Osteoblast (primary cell): ENCODE results near the gene KPNB1. TPM values are rescaled to one million over a fixed set of nuclear protein-coding genes. Genes with fewer than 3 reads are reported as not detected.
A peak's percentile ranks its signal among the peaks of the same experiment; 100 is the strongest.

Source experiments
- DNase-seq: peaks from one replicate; pipeline ENCODE4 v3.0.0; 2011; ENCODE audit warnings: low spot score, mixed read lengths; ENCODE audit not compliant: insufficient read length; ENCODE audit errors: missing footprints
- H2AFZ ChIP-seq: 2 replicates; pipeline ENCODE4 v1.6.0; 2011; ENCODE audit warnings: mild to moderate bottlenecking, low read length
- H3K27ac ChIP-seq: 2 replicates; pipeline ENCODE4 v1.5.1; 2011; ENCODE audit warnings: mild to moderate bottlenecking, low read depth, low read length, moderate library complexity
- H3K27me3 ChIP-seq: 2 replicates; pipeline ENCODE4 v1.6.0; 2012; ENCODE audit warnings: mild to moderate bottlenecking, control low read depth, inconsistent platforms, low read length, moderate library complexity; ENCODE audit not compliant: insufficient read depth
- H3K36me3 ChIP-seq: 2 replicates; pipeline ENCODE4 v1.5.1; 2011; ENCODE audit warnings: mild to moderate bottlenecking, low read length, control low read depth, moderate library complexity; ENCODE audit not compliant: insufficient read depth
- H3K4me1 ChIP-seq: 2 replicates; pipeline ENCODE4 v1.5.1; 2011; ENCODE audit warnings: mild to moderate bottlenecking, low read length, control low read depth, moderate library complexity; ENCODE audit not compliant: insufficient read depth
- H3K4me2 ChIP-seq: 2 replicates; pipeline ENCODE4 v1.6.0; 2011; ENCODE audit warnings: mild to moderate bottlenecking, low read length; ENCODE audit not compliant: insufficient read depth
- H3K4me3 ChIP-seq: fragments of 200-600 bp; sonication (generic); 3 replicates; pipeline ENCODE4 v1.5.1; 2012; ENCODE audit warnings: mild to moderate bottlenecking, low read length, inconsistent platforms; ENCODE audit not compliant: insufficient read depth
- H3K79me2 ChIP-seq: 2 replicates; pipeline ENCODE4 v1.6.0; 2012; ENCODE audit warnings: mild to moderate bottlenecking, low read length, control low read depth, inconsistent platforms; ENCODE audit not compliant: insufficient read depth
- H3K9me3 ChIP-seq: 2 replicates; pipeline ENCODE4 v1.5.1; 2011; ENCODE audit warnings: low read depth, low read length, control low read depth
- H4K20me1 ChIP-seq: 2 replicates; pipeline ENCODE4 v1.6.0; 2012; ENCODE audit warnings: mild to moderate bottlenecking, low read length, control low read depth; ENCODE audit not compliant: insufficient read depth
- total RNA-seq: library from RNA; depleted of rRNA; stranded (reverse); fragments of >200 nt; gene quantifications from 2 replicates; pipeline ENCODE4 v1.2.3, GENCODE V29; 2012
- TF ChIP-seq, protein P1 (sequence below): IDR thresholded peaks from 2 replicates; pipeline ENCODE4 v1.5.1; 2011; ENCODE audit warnings: mild to moderate bottlenecking, low read depth, low read length, moderate library complexity; ENCODE audit errors: extremely low read depth

Gene KPNB1
- total RNA-seq, 1 donor, result 351 TPM

DNA sequence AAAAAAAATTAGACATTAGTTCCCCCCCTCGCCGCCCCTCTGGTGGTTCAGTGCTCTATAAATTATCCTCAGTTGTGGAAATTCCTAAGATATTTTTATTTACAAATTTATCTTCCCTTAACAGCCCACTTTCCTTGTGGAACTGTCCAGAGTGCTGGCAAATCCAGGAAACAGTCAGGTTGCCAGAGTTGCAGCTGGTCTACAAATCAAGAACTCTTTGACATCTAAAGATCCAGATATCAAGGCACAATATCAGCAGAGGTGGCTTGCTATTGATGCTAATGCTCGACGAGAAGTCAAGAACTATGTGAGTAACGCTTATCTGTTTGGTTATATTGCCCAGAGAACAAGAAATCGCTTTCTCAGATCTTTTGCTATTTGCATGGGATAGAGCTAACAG lies 2.9 kb downstream of the KPNB1 start:
- Histone ChIP-seq H3K36me3 (peaks cover 63% of the 10 kb centered on the region), H3K79me2 (peaks cover 76% of the 10 kb centered on the region), H3K27me3 (no peaks in the 10 kb centered on the region), H3K9me3 (no peaks in the 10 kb centered on the region), H3K4me2 (no peak overlapping the region), H4K20me1 (peaks cover 61% of the 10 kb centered on the region), H3K4me1 (peaks cover 26% of the 10 kb centered on the region), H3K27ac (no peak overlapping the region), H2AFZ (no peak overlapping the region), H3K4me3 (no peak overlapping the region)
- DNase-seq, result peak; percentile 19
- TF ChIP-seq, protein P1, sequence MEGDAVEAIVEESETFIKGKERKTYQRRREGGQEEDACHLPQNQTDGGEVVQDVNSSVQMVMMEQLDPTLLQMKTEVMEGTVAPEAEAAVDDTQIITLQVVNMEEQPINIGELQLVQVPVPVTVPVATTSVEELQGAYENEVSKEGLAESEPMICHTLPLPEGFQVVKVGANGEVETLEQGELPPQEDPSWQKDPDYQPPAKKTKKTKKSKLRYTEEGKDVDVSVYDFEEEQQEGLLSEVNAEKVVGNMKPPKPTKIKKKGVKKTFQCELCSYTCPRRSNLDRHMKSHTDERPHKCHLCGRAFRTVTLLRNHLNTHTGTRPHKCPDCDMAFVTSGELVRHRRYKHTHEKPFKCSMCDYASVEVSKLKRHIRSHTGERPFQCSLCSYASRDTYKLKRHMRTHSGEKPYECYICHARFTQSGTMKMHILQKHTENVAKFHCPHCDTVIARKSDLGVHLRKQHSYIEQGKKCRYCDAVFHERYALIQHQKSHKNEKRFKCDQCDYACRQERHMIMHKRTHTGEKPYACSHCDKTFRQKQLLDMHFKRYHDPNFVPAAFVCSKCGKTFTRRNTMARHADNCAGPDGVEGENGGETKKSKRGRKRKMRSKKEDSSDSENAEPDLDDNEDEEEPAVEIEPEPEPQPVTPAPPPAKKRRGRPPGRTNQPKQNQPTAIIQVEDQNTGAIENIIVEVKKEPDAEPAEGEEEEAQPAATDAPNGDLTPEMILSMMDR, result no peak

DNA sequence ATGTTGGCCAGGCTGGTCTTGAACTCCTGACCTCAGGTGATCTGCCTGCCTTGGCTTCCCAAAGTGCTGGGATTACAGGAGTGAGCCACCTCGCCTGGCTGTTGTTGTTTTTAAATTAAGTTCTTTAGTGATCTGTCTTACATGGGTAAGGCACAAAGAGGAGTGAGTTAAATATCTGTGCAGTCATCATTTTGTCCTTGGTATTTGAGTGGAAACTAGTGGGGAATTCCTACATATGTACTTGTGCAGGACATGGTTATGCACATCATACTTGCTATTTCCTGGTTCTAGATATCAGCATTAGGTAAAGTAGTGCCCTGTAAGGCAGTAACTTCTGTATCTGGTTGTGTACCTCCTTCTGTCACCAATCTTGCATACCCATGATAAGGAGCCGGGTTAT lies 3.7 kb downstream of the KPNB1 start:
- Histone ChIP-seq H3K36me3 (peaks cover 72% of the 10 kb centered on the region), H3K4me2 (no peak overlapping the region), H4K20me1 (peaks cover 67% of the 10 kb centered on the region), H3K9me3 (no peaks in the 10 kb centered on the region), H3K4me1 (peaks cover 26% of the 10 kb centered on the region), H3K27ac (no peak overlapping the region), H2AFZ (no peak overlapping the region), H3K27me3 (no peaks in the 10 kb centered on the region), H3K79me2 (peaks cover 84% of the 10 kb centered on the region), H3K4me3 (no peak overlapping the region)
- TF ChIP-seq, protein P1, result no peak
- DNase-seq, result peak; percentile 51

DNA sequence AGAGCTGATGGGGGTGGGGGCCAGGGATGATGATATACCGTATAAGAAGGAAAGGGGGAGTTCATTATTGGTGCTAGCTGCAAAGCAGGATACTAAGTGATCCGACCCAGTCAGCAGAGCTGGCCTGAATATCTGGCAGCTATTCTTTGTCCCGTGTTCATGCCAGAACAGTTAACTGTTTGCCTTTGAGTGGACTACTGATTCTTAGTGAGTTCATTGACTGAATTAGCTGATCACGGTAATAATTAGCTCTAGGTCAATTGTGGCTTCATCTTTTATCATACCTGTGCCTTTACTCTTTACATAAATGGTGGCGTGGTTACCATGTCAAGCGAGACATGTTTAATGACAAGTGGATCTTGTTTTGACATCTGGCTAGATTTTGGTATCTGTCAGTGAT lies 5.3 kb downstream of the KPNB1 start:
- peaks cover 87% of the 10 kb centered on the region for H3K36me3 ChIP-seq
- no peak overlapping the region for H3K4me3 ChIP-seq
- peaks cover 70% of the 10 kb centered on the region for H4K20me1 ChIP-seq
- no peaks in the 10 kb centered on the region for H3K27me3 ChIP-seq
- TF ChIP-seq, protein P1, result no peak
- peak overlapping the region; percentile 52 for H3K4me2 ChIP-seq
- no peak overlapping the region for H3K27ac ChIP-seq
- no peaks in the 10 kb centered on the region for H3K9me3 ChIP-seq
- DNase-seq, result no peak
- peaks cover 91% of the 10 kb centered on the region for H3K79me2 ChIP-seq
- peaks cover 21% of the 10 kb centered on the region for H3K4me1 ChIP-seq
- no peak overlapping the region for H2AFZ ChIP-seq

DNA sequence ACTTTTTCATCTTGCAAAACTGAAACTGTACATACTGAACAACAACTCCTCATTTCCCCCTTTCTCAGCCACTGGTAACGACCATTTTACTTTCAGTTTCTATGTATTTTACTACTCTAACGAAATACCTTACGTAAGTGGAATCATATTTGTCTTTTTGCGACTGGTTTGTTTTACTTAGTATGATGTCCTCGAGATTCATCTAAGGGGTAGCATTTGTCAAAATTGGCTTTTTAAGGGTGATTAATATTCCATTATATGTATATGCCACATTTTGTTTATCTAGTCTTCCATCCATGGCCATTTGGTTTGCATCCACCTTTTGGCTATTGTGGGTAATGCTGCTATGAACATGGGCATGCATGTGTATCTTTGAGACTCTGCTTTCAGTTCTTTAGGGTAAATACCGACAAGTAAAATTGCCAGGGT lies 10.4 kb downstream of the KPNB1 start:
- Histone ChIP-seq H3K9me3 (no peaks in the 10 kb centered on the region), H4K20me1 (peaks cover 48% of the 10 kb centered on the region), H3K4me1 (no peaks in the 10 kb centered on the region), H3K79me2 (peaks cover 67% of the 10 kb centered on the region), H3K36me3 (peaks cover 99% of the 10 kb centered on the region), H3K27me3 (no peaks in the 10 kb centered on the region), H2AFZ (no peak overlapping the region), H3K4me3 (no peak overlapping the region), H3K27ac (no peak overlapping the region), H3K4me2 (no peak overlapping the region)
- TF ChIP-seq, protein P1, result no peak
- DNase-seq, result no peak
